Fibroblast of mammary gland (primary cell): ENCODE data around the gene PSMA3.
"Not testable (repeated sequence)": the region's sequence is repeated elsewhere in the genome, so short reads cannot be mapped to it uniquely, and the experiment has no call there.

Experiments
- DNase-seq: peaks from one replicate; pipeline ENCODE4 v3.0.0-alpha.2; 2010; ENCODE audit warnings: low read depth
- H3K4me3 ChIP-seq: 2 replicates; pipeline ENCODE4 v1.5.1; 2011; ENCODE audit warnings: low read depth, mild to moderate bottlenecking, low read length, moderate library complexity; ENCODE audit not compliant: control insufficient read depth
- CTCF ChIP-seq: conservative IDR thresholded peaks from 2 replicates; pipeline ENCODE4 v1.5.1; 2011; ENCODE audit warnings: low read depth, low read length, inconsistent platforms; ENCODE audit not compliant: control insufficient read depth, insufficient read depth

Gene PSMA3

DNA sequence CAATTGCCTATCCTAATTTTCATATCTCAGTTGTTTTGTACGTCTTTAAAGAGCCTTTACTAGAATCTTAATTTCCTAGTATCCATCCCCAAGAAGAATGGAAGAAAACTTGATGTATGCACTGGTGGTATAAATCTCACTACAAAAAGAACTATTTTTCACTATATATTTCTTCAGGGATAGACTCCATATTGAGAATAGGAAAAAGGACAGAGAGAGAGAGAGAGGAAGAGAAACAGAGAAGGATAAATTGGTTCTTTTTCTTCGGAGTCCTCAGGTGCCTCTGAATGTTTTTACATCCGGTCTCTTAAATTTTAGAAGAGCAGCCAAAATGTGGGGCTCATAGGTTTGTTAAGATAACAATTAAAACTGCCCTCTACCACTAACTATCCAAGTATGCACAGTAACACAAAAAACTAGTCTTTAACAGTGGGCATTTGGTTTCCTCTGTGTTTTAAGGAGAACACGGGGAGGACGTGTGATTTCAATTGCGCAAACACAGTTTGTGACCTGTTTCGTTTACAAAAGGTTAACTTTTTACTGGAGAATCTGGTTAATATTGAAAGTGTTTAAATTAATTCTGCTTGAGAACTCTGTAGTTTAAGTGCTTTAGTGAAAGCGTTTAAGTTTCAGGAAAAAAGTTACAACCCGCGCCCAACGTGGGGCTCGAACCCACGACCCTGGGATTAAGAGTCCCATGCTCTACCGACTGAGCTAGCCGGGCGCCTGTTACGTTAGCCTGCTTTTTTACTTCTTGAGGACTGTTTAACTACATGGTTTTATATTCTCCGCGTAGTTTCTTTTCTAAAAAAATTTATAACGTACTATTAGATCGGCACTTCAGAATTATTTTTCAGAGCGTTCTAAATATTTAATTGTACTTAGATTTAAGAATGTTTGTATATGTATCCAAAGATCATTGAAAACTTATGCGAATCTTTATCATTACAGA, 5.1 kb upstream of the PSMA3 start:
- peak overlapping the region; percentile 86 for H3K4me3 ChIP-seq
- TF ChIP-seq CTCF: no peak
- DNase-seq: peak; percentile 63

- peak; percentile 31 for DNase-seq
- no peak for TF ChIP-seq CTCF
- H3K4me3 ChIP-seq: peak overlapping the region; percentile 98
Observed at GRCh38 chr14:58243790-58244555, 670 bp upstream of the PSMA3 start.

- no peak for TF ChIP-seq CTCF
- no peak for DNase-seq
Observed at GRCh38 chr14:58245562-58245961, 919 bp downstream of the PSMA3 start.

GRCh38 chr14:58249611-58250010, 5.0 kb downstream of the PSMA3 start:
- DNase-seq: no peak
- H3K4me3 ChIP-seq: no peak overlapping the region
- TF ChIP-seq CTCF: no peak

More at GRCh38 chr14:58245562-58245961, 919 bp downstream of the PSMA3 start:
- peak overlapping the region; percentile 98 for H3K4me3 ChIP-seq

DNA sequence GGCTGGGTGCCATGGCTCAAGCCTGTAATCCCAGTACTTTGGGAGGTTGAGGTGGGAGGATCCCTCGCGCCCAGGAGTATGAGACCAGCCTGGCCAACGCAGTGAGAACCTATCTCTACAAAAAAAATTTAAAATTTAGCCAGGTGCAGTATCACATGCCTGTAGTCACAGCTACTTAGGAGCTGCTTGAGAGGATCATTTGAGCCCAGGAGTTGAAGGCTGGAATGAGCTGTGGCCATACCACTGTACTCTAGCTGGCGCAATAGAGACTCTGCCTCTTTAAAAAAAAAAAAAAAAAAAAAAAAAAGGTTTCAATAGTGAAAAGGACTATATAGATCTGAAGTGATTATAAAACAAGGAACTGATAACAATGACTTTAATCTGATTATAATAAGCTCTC, 13.5 kb downstream of the PSMA3 start:
- no peak for TF ChIP-seq CTCF
- no peak overlapping the region for H3K4me3 ChIP-seq
- DNase-seq: no peak

DNA sequence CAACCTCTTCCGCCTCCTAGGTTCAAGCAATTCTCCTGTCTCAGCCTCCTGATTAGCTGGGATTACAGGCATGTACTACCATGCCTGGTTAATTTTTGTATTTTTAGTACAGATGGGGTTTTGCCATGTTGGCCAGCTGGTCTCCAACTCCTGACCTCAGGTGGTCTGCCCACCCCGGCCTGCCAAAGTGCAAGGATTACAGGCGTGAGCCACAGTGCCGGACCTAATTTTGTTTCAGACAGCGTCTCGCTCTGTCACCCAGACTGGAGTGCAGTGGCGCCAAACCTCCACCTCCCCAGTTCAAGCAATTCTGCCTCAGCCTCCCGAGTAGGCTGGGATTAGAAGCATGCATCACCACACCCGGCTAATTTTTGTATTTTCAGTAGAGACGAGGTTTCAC, 17.4 kb downstream of the PSMA3 start:
- DNase-seq, H3K4me3 ChIP-seq: not testable (repeated sequence)

- DNase-seq: no peak
- H3K4me3 ChIP-seq: no peak overlapping the region
- no peak for TF ChIP-seq CTCF
Observed at GRCh38 chr14:58265401-58265800, 20.8 kb downstream of the PSMA3 start.
